HG03520 (cell line): ENCODE data around the gene LTO1.
A peak's percentile ranks its signal among the peaks of the same experiment; 100 is the strongest.

Experiments
- ATAC-seq: cut with Tn5 transposase; IDR thresholded peaks from one replicate; pipeline ENCODE4 v1.9.1; 2021; ENCODE audit warnings: mild to moderate bottlenecking, moderate library complexity; ENCODE audit not compliant: unreplicated experiment

The LTO1 gene

GRCh38 chr11:69674886-69675714, at the start of gene LTO1:
Gene LTO1 (minus strand): TSS chr11:69675353. CDS start chr11:69675239, 114 bp downstream.
- peak; percentile 81 for ATAC-seq

- no peak for ATAC-seq
Measured at GRCh38 chr11:69721745-69722144, 46.6 kb upstream of the LTO1 start.

GRCh38 chr11:69721106-69721505, 46.0 kb upstream of the LTO1 start:
- no peak for ATAC-seq

GRCh38 chr11:69718912-69719311, 43.8 kb upstream of the LTO1 start:
- ATAC-seq, result no peak

- no peak for ATAC-seq
Measured at GRCh38 chr11:69718147-69718546, 43.0 kb upstream of the LTO1 start.

- ATAC-seq, result no peak
Measured at GRCh38 chr11:69716891-69717747, 42.0 kb upstream of the LTO1 start.

- no peak for ATAC-seq
Measured at GRCh38 chr11:69716099-69716498, 40.9 kb upstream of the LTO1 start.

GRCh38 chr11:69715446-69715845, 40.3 kb upstream of the LTO1 start:
- no peak for ATAC-seq

GRCh38 chr11:69711822-69712801, 37.0 kb upstream of the LTO1 start:
- ATAC-seq, result no peak

- no peak for ATAC-seq
Measured at GRCh38 chr11:69708736-69709401, 33.7 kb upstream of the LTO1 start.

- no peak for ATAC-seq
Measured at GRCh38 chr11:69707176-69707575, 32.0 kb upstream of the LTO1 start.

- ATAC-seq, result no peak
Measured at GRCh38 chr11:69705901-69706787, 31.0 kb upstream of the LTO1 start.

GRCh38 chr11:69705351-69705811, 30.2 kb upstream of the LTO1 start:
- ATAC-seq, result no peak

GRCh38 chr11:69704508-69705253, 29.5 kb upstream of the LTO1 start:
- ATAC-seq, result no peak

GRCh38 chr11:69703768-69704507, 28.8 kb upstream of the LTO1 start, which contains the start of gene FGF19:
Gene FGF19 (minus strand): TSS chr11:69704022. CDS start chr11:69703876, 146 bp downstream.
- ATAC-seq, result no peak

GRCh38 chr11:69703453-69703767, 28.3 kb upstream of the LTO1 start:
- no peak for ATAC-seq

- ATAC-seq, result no peak
Measured at GRCh38 chr11:69702769-69703452, 27.8 kb upstream of the LTO1 start.
